A549 (cell line): ENCODE data around the gene TCERG1L. TPM values are rescaled to one million over a fixed set of nuclear protein-coding genes. Genes with fewer than 3 reads are reported as not detected.

Source experiments
- ATAC-seq, 2 experiments: fragments of 200-7000 bp in 1 of 2; fragments of >200 bp in 1 of 2; cut with Nextera tagmentation in 1 of 2; cut with Tn5 transposase in 1 of 2; 3 replicates each; pipeline versions ENCODE4 v1.8.0 to v1.9.1; 2018 to 2020; ENCODE audit warnings: mild to moderate bottlenecking in 1 of 2, moderate library complexity in 1 of 2
- CTCF ChIA-PET: fragments of 300-600 bp; sonication (Branson Sonifier 250); formaldehyde crosslinking; extraction: SDS; loops from one replicate; lab custom pipeline; 2021; ENCODE audit warnings: antibody characterized with exemption, inconsistent platforms; lab: Yijun Ruan, JAX
- POLR2A ChIA-PET: fragments of 350-600 bp; formaldehyde crosslinking; extraction: SDS; loops from one replicate; lab custom pipeline; 2021; ENCODE audit warnings: antibody characterized with exemption, inconsistent platforms; lab: Yijun Ruan, JAX
- DNase-seq, 2 experiments: peaks; one replicate each; pipeline versions ENCODE4 v3.0.0 to v3.0.0-alpha.2; 2011 to 2016; ENCODE audit warnings: low read depth in 1 of 2, low spot score in 1 of 2
- FAIRE-seq: peaks from 2 replicates; lab custom pipeline; 2011; peaks lifted over from hg19 to GRCh38; lab: Jason Lieb, UNC
- H3K27ac ChIP-seq, 2 experiments: fragments of >200 bp; sonication (Bioruptor Twin); formaldehyde crosslinking; 3 replicates each; pipeline ENCODE4 v1.5.1; 2016 to 2017
- H3K4me1 ChIP-seq: fragments of >200 bp; sonication (Bioruptor Twin); formaldehyde crosslinking; 3 replicates; pipeline ENCODE4 v1.6.1; 2016
- H3K4me2 ChIP-seq: fragments of >200 bp; sonication (Bioruptor Twin); formaldehyde crosslinking; 3 replicates; pipeline ENCODE4 v1.6.1; 2016
- H3K4me3 ChIP-seq: fragments of >200 bp; sonication (Bioruptor Twin); formaldehyde crosslinking; 3 replicates; pipeline ENCODE4 v1.5.1; 2016
- H3K9me3 ChIP-seq: fragments of >200 bp; sonication (Bioruptor Twin); formaldehyde crosslinking; 3 replicates; pipeline ENCODE4 v1.6.1; 2016
- BCL3 ChIP-seq: fragments of >200 bp; sonication (Bioruptor Twin); formaldehyde crosslinking; IDR thresholded peaks from 3 replicates; pipeline ENCODE4 v1.6.1; 2016
- BHLHE40 ChIP-seq: IDR thresholded peaks from 2 replicates; pipeline ENCODE4 v1.6.1; 2012; ENCODE audit warnings: low read depth, low read length, inconsistent platforms
- CHD4 ChIP-seq: fragments of 200-600 bp; sonication (generic); IDR thresholded peaks from 2 replicates; pipeline ENCODE4 v1.6.1; 2016; ENCODE audit warnings: antibody characterized with exemption, mild to moderate bottlenecking, borderline replicate concordance
- E2F6 ChIP-seq: IDR thresholded peaks from 2 replicates; pipeline ENCODE4 v1.6.1; 2012; ENCODE audit warnings: low read depth, borderline replicate concordance
- ESRRA ChIP-seq: fragments of 150-350 bp; IDR thresholded peaks from 2 replicates; pipeline ENCODE4 v1.6.1; 2014; ENCODE audit warnings: mild to moderate bottlenecking, low read length, borderline replicate concordance
- FOSB ChIP-seq: fragments of 250-450 bp; sonication (Bioruptor Pico); IDR thresholded peaks from 2 replicates; pipeline ENCODE4 v1.5.0; 2020; ENCODE audit warnings: mild to moderate bottlenecking, moderate library complexity
- FOSL2 ChIP-seq, 2 experiments: fragments of 450-650 bp in 1 of 2; fragments of >200 bp in 1 of 2; sonication (Bioruptor Twin) in 1 of 2; formaldehyde crosslinking; IDR thresholded peaks; 2 replicates each; pipeline versions ENCODE4 v1.5.0 to v1.6.1; 2016 to 2020; ENCODE audit warnings: mild to moderate bottlenecking in 1 of 2, moderate library complexity in 1 of 2
- HOXB13 ChIP-seq: fragments of 250-450 bp; sonication (Bioruptor Pico); IDR thresholded peaks from 2 replicates; pipeline ENCODE4 v1.5.0; 2020; ENCODE audit warnings: low read depth, mild to moderate bottlenecking, moderate library complexity
- MAX ChIP-seq: IDR thresholded peaks from 2 replicates; pipeline ENCODE4 v1.6.1; 2012
- NFE2L2 ChIP-seq: fragments of 150-350 bp; conservative IDR thresholded peaks from 2 replicates; pipeline ENCODE4 v1.6.1; 2014; ENCODE audit warnings: low read length
- PHF8 ChIP-seq: fragments of 200-600 bp; sonication (generic); IDR thresholded peaks from 2 replicates; pipeline ENCODE4 v1.6.1; 2016; ENCODE audit warnings: low read depth, mild to moderate bottlenecking, antibody characterized with exemption, moderate library complexity, borderline replicate concordance
- RFX5 ChIP-seq: fragments of 450-650 bp; IDR thresholded peaks from 2 replicates; pipeline ENCODE4 v1.7.1; 2014; ENCODE audit warnings: antibody characterized with exemption, mild to moderate bottlenecking, moderate library complexity
- SREBF2 ChIP-seq: fragments of 450-650 bp; IDR thresholded peaks from 2 replicates; pipeline ENCODE4 v1.6.1; 2014; ENCODE audit warnings: mild to moderate bottlenecking, moderate library complexity
- TP53 ChIP-seq: fragments of 250-450 bp; sonication (Bioruptor Pico); IDR thresholded peaks from 2 replicates; pipeline ENCODE4 v1.5.0; 2021; ENCODE audit warnings: mild to moderate bottlenecking, moderate library complexity
- USF2 ChIP-seq: fragments of 450-650 bp; IDR thresholded peaks from 2 replicates; pipeline ENCODE4 v1.6.1; 2014; ENCODE audit warnings: antibody characterized with exemption
- ZC3H11A ChIP-seq: fragments of 450-650 bp; IDR thresholded peaks from 2 replicates; pipeline ENCODE4 v1.6.1; 2014; ENCODE audit warnings: antibody characterized with exemption, mild to moderate bottlenecking
- ZFP36 ChIP-seq: fragments of 450-650 bp; IDR thresholded peaks from 2 replicates; pipeline ENCODE4 v1.6.1; 2014; ENCODE audit warnings: borderline replicate concordance; ENCODE audit not compliant: partially characterized antibody
- ZSCAN20 ChIP-seq: fragments of 250-450 bp; sonication (Bioruptor Pico); IDR thresholded peaks from 2 replicates; pipeline ENCODE4 v1.8.0; 2022; ENCODE audit warnings: mild to moderate bottlenecking, moderate library complexity
- WGBS: methylation state at CpG from one replicate; pipeline ENCODE4 v1.1.6; 2017; ENCODE audit errors: missing lambda C conversion rate; 5-methylcytosine and 5-hydroxymethylcytosine counted together
- polyA plus RNA-seq, 4 experiments: library from polyadenylated mRNA; depleted of rRNA in 3 of 4; stranded (reverse); fragments of >200 nt; fragmentation: RNase III in 1 of 4; extraction: RNeasy Plus Mini Kit Qiagen cat#74134 plus additional on column Dnase treatment in 1 of 4; gene quantifications; 2 replicates in 3 of 4; 3 replicates in 1 of 4; pipeline ENCODE4 v1.2.3, GENCODE V29; 2011 to 2017

Gene TCERG1L
- polyA plus RNA-seq, 2 of the 4 experiments (the other 2 are of a cell fraction), result not detected

DNA sequence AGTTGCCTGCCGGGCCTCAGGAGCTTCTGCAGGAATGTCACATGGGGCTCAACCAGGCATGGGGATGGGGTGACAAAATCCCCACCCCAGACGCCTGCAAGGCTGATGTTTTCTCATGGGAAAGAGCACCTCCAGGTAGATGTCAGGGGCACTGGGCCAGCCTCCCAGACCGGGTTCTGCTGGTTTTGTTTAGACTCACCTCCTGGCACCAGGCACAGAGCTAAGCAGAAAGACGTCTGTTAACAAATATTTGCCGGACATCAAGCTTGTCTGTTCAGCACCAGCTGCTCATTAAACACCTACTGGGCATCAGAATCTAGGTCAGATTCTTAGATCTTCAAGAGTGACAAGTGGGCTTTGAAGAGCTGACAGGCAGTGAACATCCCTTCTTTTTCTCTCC lies 34.9 kb upstream of the TCERG1L start (continued):
- TF ChIP-seq CHD4 (no peak), RFX5 (no peak)

DNA sequence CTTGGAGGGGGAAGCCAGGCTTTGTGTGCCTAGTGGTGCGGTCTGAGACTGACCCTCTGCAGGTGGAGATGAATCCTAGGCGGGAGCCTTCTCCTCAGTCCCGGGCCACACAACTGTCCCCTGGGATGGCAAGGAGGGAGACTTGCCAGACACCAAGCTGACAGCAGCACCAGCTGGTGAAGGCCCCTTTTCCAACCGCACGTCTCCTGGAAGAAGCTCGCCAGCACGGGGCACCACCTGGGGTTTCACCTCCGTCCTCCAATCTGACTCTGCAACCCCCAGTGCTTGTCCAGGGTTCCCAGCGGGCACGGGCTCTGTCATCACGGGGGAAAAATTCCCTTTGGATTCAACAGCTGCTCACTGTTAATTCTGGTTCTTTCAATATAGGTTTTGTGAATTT lies 34.2 kb upstream of the TCERG1L start:
- ATAC-seq, result no peak
- 1% methylated on average over 6 of the region's 11 CpGs for WGBS
- Histone ChIP-seq H3K27ac (no peak overlapping the region), H3K4me2 (no peak overlapping the region), H3K4me3 (no peak overlapping the region), H3K9me3 (no peaks in the 10 kb centered on the region)
- FAIRE-seq, result no peak
- no peak for DNase-seq
- TF ChIP-seq BHLHE40 (no peak), NFE2L2 (no peak), ESRRA (no peak), ZC3H11A (no peak), MAX (no peak)
- TF ChIP-seq, all 56 proteins: peak for 0
- ChIA-PET POLR2A (no interaction called here), CTCF (no interaction called here)
- no peaks in the 10 kb centered on the region for H3K4me1 ChIP-seq

DNA sequence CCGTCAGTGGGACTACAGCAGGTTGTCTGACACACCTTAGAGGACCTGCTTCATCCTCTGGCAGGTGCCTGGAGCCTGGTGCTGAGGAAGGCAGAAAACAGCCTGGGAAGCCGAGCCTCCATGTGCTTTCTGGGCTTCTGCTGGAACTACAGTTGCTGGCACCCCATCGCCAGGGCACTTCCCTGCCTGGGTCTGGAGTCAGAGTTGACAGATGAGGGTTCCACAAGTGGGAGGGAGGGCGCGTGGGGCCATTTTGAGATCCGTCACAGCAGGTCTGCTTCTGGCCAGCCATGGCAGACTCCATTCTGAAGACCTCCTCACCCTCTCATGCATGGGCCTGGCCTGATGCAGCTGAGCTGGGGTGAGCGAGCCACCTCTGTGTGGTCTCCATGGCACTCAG lies 33.2 kb upstream of the TCERG1L start:
- FAIRE-seq (no peak), DNase-seq (no peak), ATAC-seq (no peak)
- Histone ChIP-seq H3K4me2 (no peak overlapping the region), H3K4me1 (no peaks in the 10 kb centered on the region), H3K27ac (no peak overlapping the region), H3K9me3 (no peaks in the 10 kb centered on the region), H3K4me3 (no peak overlapping the region)
- POLR2A ChIA-PET, result no interaction called here
- no peak for TF ChIP-seq PHF8
- TF ChIP-seq ZFP36, result no peak
- 3% methylated on average over 6 of the region's 7 CpGs for WGBS
- CTCF ChIA-PET, result no interaction called here

- ChIA-PET POLR2A (no interaction called here), CTCF (no interaction called here)
- DNase-seq (no peak), ATAC-seq (no peak), FAIRE-seq (no peak)
- no peak overlapping the region for H3K27ac ChIP-seq
- H3K4me3 ChIP-seq, result no peak overlapping the region
- H3K9me3 ChIP-seq, result no peaks in the 10 kb centered on the region
- no peak overlapping the region for H3K4me2 ChIP-seq
- H3K4me1 ChIP-seq, result no peaks in the 10 kb centered on the region
- TF ChIP-seq FOSB (CRISPR knock-in tag) (no peak), USF2 (no peak), SREBF2 (no peak), E2F6 (no peak), FOSL2 (IDR thresholded peaks at IDR 0.05) (no peak), FOSL2 (CRISPR knock-in tag; IDR thresholded peaks at IDR 0.05) (no peak), BCL3 (no peak), TP53 (CRISPR knock-in tag) (no peak)
- WGBS, result 6% methylated on average over 5 of the region's 5 CpGs
Measured at GRCh38 chr10:131337741-131338140, 26.2 kb upstream of the TCERG1L start.

GRCh38 chr10:131332821-131333220 lies 21.3 kb upstream of the TCERG1L start:
- no peak for DNase-seq
- CTCF ChIA-PET, result no interaction called here

More at GRCh38 chr10:131332821-131333220, 21.3 kb upstream of the TCERG1L start:
- Histone ChIP-seq H3K4me1 (no peaks in the 10 kb centered on the region), H3K4me2 (no peak overlapping the region), H3K27ac (no peak overlapping the region), H3K9me3 (no peaks in the 10 kb centered on the region), H3K4me3 (no peak overlapping the region)
- no peak for TF ChIP-seq HOXB13 (CRISPR knock-in tag)
- TF ChIP-seq ZSCAN20 (CRISPR knock-in tag), result no peak
- FAIRE-seq (no peak), ATAC-seq (no peak)
- POLR2A ChIA-PET, result no interaction called here
